CD4-positive, alpha-beta T cell treated with Interleukin-4 for 4 hours (primary cell): ENCODE data around the gene SHISA6.

ENCODE experiments used
- DNase-seq: peaks from one replicate; pipeline ENCODE4 v3.0.0-alpha.2; 2020

SHISA6 gene

GRCh38 chr17:11601661-11602060 lies 360.6 kb downstream of the SHISA6 start:
- DNase-seq: no peak

DNA sequence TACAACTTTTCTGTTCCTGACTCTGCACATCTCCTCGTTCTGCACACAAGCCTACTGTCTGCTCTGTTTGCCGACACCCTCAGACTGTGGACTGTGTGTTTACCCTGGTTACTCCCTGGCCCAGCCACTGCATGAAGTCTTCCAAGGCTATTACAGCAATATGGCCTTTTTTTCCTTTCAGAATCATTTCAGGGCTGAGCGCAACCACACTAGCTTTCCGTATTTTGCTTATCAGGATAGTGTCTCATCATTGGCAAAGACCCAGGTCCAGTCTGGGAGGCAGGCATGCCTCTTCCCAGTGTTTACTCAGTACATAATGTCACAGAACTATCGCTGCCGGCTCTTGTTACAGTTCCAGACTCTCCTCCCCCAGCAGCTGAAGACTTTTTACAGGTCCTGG lies 367.4 kb downstream of the SHISA6 start:
- DNase-seq: no peak

DNA sequence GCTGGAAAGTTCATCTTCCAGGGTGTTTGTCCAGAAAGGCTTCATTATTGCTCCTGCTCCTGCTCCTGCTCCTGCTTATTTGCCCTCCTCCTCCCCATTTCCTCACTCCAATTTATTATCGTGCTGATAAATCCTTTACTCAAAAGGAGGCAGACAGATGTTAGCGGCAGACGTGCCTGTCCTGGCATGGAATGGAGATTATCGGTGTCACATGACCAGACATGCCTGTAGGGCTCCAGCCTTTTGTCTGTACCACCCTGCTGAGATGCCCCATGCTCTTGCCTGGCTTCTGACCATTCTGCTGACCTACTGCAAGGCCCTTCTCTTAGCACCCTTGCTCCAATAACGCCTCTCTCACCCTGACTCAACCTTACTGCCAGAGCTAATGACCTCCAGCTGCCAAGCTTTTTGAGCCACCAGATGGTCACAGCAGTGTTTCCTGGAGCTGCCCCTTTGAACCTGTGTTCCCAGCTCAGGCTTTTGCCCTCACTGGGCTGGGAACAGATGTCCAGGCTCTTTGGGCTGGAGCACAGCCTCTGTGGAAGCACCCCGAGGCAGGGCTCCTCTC lies 370.1 kb downstream of the SHISA6 start:
- DNase-seq: no peak

GRCh38 chr17:11612956-11613355 lies 371.9 kb downstream of the SHISA6 start:
- no peak for DNase-seq
